ENCODE results near the gene PPP2R3A.
"Not testable (repeated sequence)": the region's sequence is repeated elsewhere in the genome, so short reads cannot be mapped to it uniquely, and the experiment has no call there.

The PPP2R3A gene

DNA sequence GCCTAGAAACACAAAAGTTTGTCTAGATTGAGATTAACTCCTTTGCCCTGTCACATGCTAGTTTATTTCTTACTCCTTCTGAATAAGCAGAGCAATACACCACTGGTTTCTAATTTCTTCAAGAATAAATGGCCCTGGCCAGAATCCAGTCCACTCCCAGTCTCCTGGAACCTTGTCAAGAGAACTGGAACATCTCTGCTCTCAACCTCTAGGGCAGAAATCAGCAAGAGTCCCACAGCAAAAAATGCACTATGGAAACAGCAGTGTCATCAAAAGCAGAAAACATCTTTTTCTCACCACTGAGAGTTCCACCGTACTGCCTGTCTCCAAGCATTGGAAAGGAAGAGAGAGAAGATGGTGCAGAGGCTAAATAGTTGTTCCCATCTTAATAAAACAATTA is 35.9 kb upstream of the PPP2R3A start:
- H3K27me3 ChIP-seq (ENCODE audit: control insufficient read depth in 1 of 2, insufficient read depth in 2 of 2, low read length in 2 of 2): no peaks in the 10 kb centered on the region
- no peak overlapping the region for H3K4me3 ChIP-seq (ENCODE audit: low read depth in 1 of 2, low read length in 2 of 2)
- H3K36me3 ChIP-seq (ENCODE audit: insufficient read depth, low read length): no peaks in the 10 kb centered on the region
- H3K27ac ChIP-seq (ENCODE audit: low read depth, low read length): no peak overlapping the region
- peaks cover 12% of the 10 kb centered on the region for H3K4me1 ChIP-seq (ENCODE audit: insufficient read depth, low read length)
- no peak overlapping the region for H3K9ac ChIP-seq (ENCODE audit: low read length)
- no peaks in the 10 kb centered on the region for H3K9me3 ChIP-seq (ENCODE audit: low read length)

DNA sequence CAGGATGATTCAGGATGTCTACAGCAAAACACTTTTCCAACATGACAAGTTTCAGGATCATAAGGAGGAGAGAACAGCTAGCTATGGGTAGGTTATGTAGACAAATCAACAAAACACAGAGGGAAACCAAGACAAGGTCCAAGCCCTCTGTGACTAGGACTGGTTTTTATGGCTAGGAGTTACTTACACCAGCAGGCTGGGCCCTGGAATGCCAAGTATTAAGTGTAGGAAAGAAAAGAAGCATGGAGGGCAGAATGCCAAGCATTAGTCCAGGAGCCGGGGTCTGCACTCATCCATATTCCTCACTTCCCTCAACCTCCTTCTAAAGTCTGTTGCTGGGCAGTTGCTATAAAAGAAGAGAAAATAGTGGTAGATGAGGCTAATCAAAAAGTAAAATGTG is 35.3 kb upstream of the PPP2R3A start:
- no peaks in the 10 kb centered on the region for H3K9me3 ChIP-seq (ENCODE audit: low read length)
- no peaks in the 10 kb centered on the region for H3K27me3 ChIP-seq (ENCODE audit: control insufficient read depth in 1 of 2, insufficient read depth in 2 of 2, low read length in 2 of 2)
- no peak overlapping the region for H3K4me3 ChIP-seq (ENCODE audit: low read depth in 1 of 2, low read length in 2 of 2)
- H3K27ac ChIP-seq (ENCODE audit: low read depth, low read length): no peak overlapping the region
- no peaks in the 10 kb centered on the region for H3K36me3 ChIP-seq (ENCODE audit: insufficient read depth, low read length)
- no peak overlapping the region for H3K9ac ChIP-seq (ENCODE audit: low read length)
- peaks cover 12% of the 10 kb centered on the region for H3K4me1 ChIP-seq (ENCODE audit: insufficient read depth, low read length)

DNA sequence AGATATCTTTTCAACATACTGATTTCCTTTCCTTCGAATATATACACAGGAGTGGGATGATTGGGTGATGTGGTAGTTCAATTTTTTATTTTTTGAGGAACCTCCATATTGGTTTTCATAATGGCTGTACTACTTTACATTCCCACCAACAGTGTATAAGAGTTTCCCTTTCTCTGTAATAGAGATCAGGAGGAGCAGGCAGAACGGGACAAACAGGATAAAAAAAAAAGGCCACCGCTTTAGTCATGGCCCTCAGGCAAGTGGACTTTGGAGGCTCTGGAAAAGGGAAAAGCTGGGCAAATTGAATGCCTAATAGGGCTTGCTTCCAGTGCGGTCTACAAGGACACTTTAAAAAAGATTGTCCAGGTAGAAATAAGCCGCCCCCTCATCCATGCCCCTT is 30.4 kb upstream of the PPP2R3A start:
- not testable (repeated sequence) for H3K27me3 ChIP-seq (ENCODE audit: control insufficient read depth in 1 of 2, insufficient read depth in 2 of 2, low read length in 2 of 2); H3K36me3 ChIP-seq (ENCODE audit: insufficient read depth, low read length); H3K9ac ChIP-seq (ENCODE audit: low read length); H3K9me3 ChIP-seq (ENCODE audit: low read length); H3K4me1 ChIP-seq (ENCODE audit: insufficient read depth, low read length); H3K27ac ChIP-seq (ENCODE audit: low read depth, low read length); H3K4me3 ChIP-seq (ENCODE audit: low read depth in 1 of 2, low read length in 2 of 2)

DNA sequence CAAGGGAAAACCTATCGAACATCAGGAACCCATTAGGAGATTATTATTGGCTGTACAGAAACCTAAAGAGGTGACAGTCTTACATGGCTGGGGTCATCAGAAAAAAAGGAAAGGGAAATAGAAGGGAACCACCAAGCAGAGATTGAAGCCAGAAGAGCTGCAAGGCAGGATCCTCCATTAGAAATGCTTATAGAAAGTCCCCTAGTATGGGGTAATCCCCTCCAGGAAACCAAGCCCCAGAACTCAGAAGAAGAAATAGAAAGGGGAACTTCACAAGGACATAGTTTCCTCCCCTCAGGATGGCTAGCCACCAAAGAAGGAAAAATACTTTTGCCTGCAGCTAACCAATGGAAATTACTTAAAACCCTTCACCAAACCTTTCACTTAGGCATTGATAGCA is 27.8 kb upstream of the PPP2R3A start:
- H3K9ac ChIP-seq (ENCODE audit: low read length); H3K4me3 ChIP-seq (ENCODE audit: low read depth in 1 of 2, low read length in 2 of 2); H3K36me3 ChIP-seq (ENCODE audit: insufficient read depth, low read length); H3K27ac ChIP-seq (ENCODE audit: low read depth, low read length); H3K27me3 ChIP-seq (ENCODE audit: control insufficient read depth in 1 of 2, insufficient read depth in 2 of 2, low read length in 2 of 2); H3K9me3 ChIP-seq (ENCODE audit: low read length); H3K4me1 ChIP-seq (ENCODE audit: insufficient read depth, low read length): not testable (repeated sequence)

DNA sequence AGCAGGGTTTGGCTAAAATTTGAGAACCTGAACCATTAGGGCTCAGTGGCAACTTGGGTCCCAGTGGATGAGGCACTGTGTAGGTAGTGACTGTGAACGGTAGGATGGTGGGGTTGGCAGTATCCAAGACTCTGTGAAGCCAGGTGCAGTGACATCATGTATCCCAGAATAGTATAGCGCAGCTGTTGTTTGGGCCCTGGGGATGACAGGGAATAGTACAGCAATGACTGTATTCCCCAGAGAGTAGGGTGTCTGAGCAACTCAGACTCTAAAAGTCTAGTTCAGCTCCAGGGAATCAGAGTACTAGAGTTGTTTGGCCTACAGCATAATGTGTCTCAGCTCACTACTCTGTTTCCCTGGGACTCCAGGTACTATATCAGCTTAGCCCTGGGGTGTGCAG is 20.7 kb upstream of the PPP2R3A start:
- Histone ChIP-seq H3K36me3 (ENCODE audit: insufficient read depth, low read length) (no peaks in the 10 kb centered on the region), H3K27ac (ENCODE audit: low read depth, low read length) (no peak overlapping the region), H3K27me3 (ENCODE audit: control insufficient read depth in 1 of 2, insufficient read depth in 2 of 2, low read length in 2 of 2) (no peaks in the 10 kb centered on the region), H3K4me3 (ENCODE audit: low read depth in 1 of 2, low read length in 2 of 2) (no peak overlapping the region), H3K9me3 (ENCODE audit: low read length) (no peaks in the 10 kb centered on the region), H3K9ac (ENCODE audit: low read length) (no peak overlapping the region), H3K4me1 (ENCODE audit: insufficient read depth, low read length) (no peaks in the 10 kb centered on the region)

DNA sequence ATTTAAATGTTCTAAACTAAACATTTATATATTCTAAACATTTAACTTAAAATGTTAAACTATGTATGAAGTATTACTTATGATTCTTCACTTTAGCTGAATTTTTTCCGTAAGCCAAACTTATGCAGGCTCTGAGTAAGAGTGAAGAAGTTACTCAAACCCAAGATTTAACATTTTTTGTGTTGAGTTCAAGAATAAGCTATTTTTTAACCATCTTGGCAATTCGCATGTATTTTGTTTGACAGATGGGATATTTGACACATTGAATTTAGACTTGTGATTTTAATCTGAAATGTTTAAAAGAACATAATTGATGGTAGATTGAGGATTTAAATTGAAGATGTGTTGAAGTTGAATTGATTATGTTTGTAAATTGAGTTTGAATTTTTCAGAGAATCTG is 14.6 kb upstream of the PPP2R3A start:
- Histone ChIP-seq H3K27me3 (ENCODE audit: control insufficient read depth in 1 of 2, insufficient read depth in 2 of 2, low read length in 2 of 2) (no peaks in the 10 kb centered on the region), H3K9me3 (ENCODE audit: low read length) (no peaks in the 10 kb centered on the region), H3K36me3 (ENCODE audit: insufficient read depth, low read length) (no peaks in the 10 kb centered on the region), H3K9ac (ENCODE audit: low read length) (no peak overlapping the region), H3K4me3 (ENCODE audit: low read depth in 1 of 2, low read length in 2 of 2) (no peak overlapping the region), H3K27ac (ENCODE audit: low read depth, low read length) (no peak overlapping the region), H3K4me1 (ENCODE audit: insufficient read depth, low read length) (no peaks in the 10 kb centered on the region)

GRCh38 chr3:135964160-135964955 is 1.2 kb upstream of the PPP2R3A start:
- Histone ChIP-seq H3K27me3 (ENCODE audit: control insufficient read depth in 1 of 2, insufficient read depth in 2 of 2, low read length in 2 of 2) (no peaks in the 10 kb centered on the region), H3K27ac (ENCODE audit: low read depth, low read length) (peak overlapping the region; percentile 58), H3K9ac (ENCODE audit: low read length) (no peak overlapping the region), H3K36me3 (ENCODE audit: insufficient read depth, low read length) (no peaks in the 10 kb centered on the region), H3K4me1 (ENCODE audit: insufficient read depth, low read length) (peaks cover 29% of the 10 kb centered on the region), H3K9me3 (ENCODE audit: low read length) (no peaks in the 10 kb centered on the region), H3K4me3 (ENCODE audit: low read depth in 1 of 2, low read length in 2 of 2) (no peak overlapping the region)

DNA sequence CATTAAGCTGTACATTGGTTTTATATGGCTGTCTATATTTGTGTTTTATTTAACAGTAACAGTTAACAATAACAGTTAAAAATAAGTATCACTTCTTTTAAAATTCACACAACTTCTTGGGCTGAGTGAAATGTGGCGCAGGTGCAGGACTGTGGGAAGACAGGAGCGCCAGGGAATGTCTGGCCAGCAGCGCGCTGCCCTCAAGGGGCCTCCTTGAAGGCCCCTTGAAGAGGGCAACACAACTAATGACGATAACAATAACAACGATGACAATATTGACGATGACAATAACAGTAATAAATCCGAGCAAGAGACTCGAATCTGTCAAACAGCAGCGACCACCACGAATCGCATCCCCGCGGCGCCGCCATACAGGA is 411 bp upstream of the PPP2R3A start:
- peak overlapping the region; percentile 52 to 66 for H3K4me3 ChIP-seq (ENCODE audit: low read depth in 1 of 2, low read length in 2 of 2)
- no peaks in the 10 kb centered on the region for H3K36me3 ChIP-seq (ENCODE audit: insufficient read depth, low read length)
- no peaks in the 10 kb centered on the region for H3K9me3 ChIP-seq (ENCODE audit: low read length)
- no peak overlapping the region for H3K9ac ChIP-seq (ENCODE audit: low read length)
- H3K4me1 ChIP-seq (ENCODE audit: insufficient read depth, low read length): peaks cover 36% of the 10 kb centered on the region
- no peaks in the 10 kb centered on the region for H3K27me3 ChIP-seq (ENCODE audit: control insufficient read depth in 1 of 2, insufficient read depth in 2 of 2, low read length in 2 of 2)
- peak overlapping the region; percentile 58 for H3K27ac ChIP-seq (ENCODE audit: low read depth, low read length)

GRCh38 chr3:135966271-135966961 is 888 bp downstream of the PPP2R3A start:
- Histone ChIP-seq H3K4me1 (ENCODE audit: insufficient read depth, low read length) (peaks cover 44% of the 10 kb centered on the region), H3K27me3 (ENCODE audit: control insufficient read depth in 1 of 2, insufficient read depth in 2 of 2, low read length in 2 of 2) (no peaks in the 10 kb centered on the region), H3K9me3 (ENCODE audit: low read length) (no peaks in the 10 kb centered on the region), H3K9ac (ENCODE audit: low read length) (peak overlapping the region; percentile 89), H3K36me3 (ENCODE audit: insufficient read depth, low read length) (no peaks in the 10 kb centered on the region), H3K4me3 (ENCODE audit: low read depth in 1 of 2, low read length in 2 of 2) (peak overlapping the region; percentile 66 to 79), H3K27ac (ENCODE audit: low read depth, low read length) (peak overlapping the region; percentile 62)

GRCh38 chr3:135966962-135967274 is 1.4 kb downstream of the PPP2R3A start:
- no peaks in the 10 kb centered on the region for H3K9me3 ChIP-seq (ENCODE audit: low read length)
- no peaks in the 10 kb centered on the region for H3K36me3 ChIP-seq (ENCODE audit: insufficient read depth, low read length)
- peak overlapping the region; percentile 62 for H3K27ac ChIP-seq (ENCODE audit: low read depth, low read length)
- H3K9ac ChIP-seq (ENCODE audit: low read length): peak overlapping the region; percentile 89
- peaks cover 49% of the 10 kb centered on the region for H3K4me1 ChIP-seq (ENCODE audit: insufficient read depth, low read length)
- H3K27me3 ChIP-seq (ENCODE audit: control insufficient read depth in 1 of 2, insufficient read depth in 2 of 2, low read length in 2 of 2): no peaks in the 10 kb centered on the region
- peak overlapping the region; percentile 66 to 79 for H3K4me3 ChIP-seq (ENCODE audit: low read depth in 1 of 2, low read length in 2 of 2)

DNA sequence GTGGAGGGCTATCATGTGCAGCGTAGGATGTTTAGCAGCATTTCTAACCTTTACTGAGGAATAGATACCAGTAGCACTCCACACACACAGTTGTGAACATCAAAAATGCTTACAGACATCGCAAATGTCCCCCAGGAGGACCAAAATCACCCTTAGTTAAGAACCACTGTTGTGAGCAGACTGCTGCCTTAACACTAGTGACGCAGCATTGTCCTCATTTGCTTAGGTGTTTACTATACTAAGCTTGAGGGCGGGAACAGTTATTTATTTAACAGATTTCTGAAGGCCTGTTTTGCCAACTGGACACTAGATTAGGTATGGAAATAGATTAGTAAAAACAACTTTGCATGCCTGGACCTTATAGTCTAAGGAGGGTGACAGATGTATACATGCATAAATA is 2.3 kb downstream of the PPP2R3A start:
- Histone ChIP-seq H3K4me1 (ENCODE audit: insufficient read depth, low read length) (peaks cover 57% of the 10 kb centered on the region), H3K27me3 (ENCODE audit: control insufficient read depth in 1 of 2, insufficient read depth in 2 of 2, low read length in 2 of 2) (no peaks in the 10 kb centered on the region), H3K4me3 (ENCODE audit: low read depth in 1 of 2, low read length in 2 of 2) (peak overlapping the region; percentile 7 to 79), H3K27ac (ENCODE audit: low read depth, low read length) (peak overlapping the region; percentile 62), H3K36me3 (ENCODE audit: insufficient read depth, low read length) (no peaks in the 10 kb centered on the region), H3K9me3 (ENCODE audit: low read length) (no peaks in the 10 kb centered on the region), H3K9ac (ENCODE audit: low read length) (peak overlapping the region; percentile 89)
